ENCODE measurements around the gene HNRNPM.

GRCh38 chr19:8532225-8532624, 87.5 kb downstream of the HNRNPM start:
- TF ChIP-seq CTCF (IDR thresholded peaks at IDR 0.05; ENCODE audit: low read depth, low read length) (no peak), POLR2A (IDR thresholded peaks at IDR 0.05; ENCODE audit: extremely low read depth, insufficient read length) (no peak), MAX (IDR thresholded peaks at IDR 0.05; ENCODE audit: low read depth, low read length) (no peak), MYC (IDR thresholded peaks at IDR 0.05; ENCODE audit: low read depth, low read length) (no peak)

Data from NB4 (cell line).